Head of caudate nucleus (tissue), 42 donors: ENCODE data around the gene UQCRQ.
"Not testable (repeated sequence)": the region's sequence is repeated elsewhere in the genome, so short reads cannot be mapped to it uniquely, and the experiment has no call there.

Experiments
- DNase-seq, 42 donors: peaks; one replicate each; pipeline versions ENCODE4 v3.0.0 to v3.0.0-alpha.2; 2020 to 2021; ENCODE audit warnings: mixed read lengths in 7 of 42
- intact Hi-C: fragments of 100-400 bp; cut with DNase I; formaldehyde crosslinking; loops from one replicate; pipeline ENCODE4 v1.15.0; 2022

Gene UQCRQ

DNA sequence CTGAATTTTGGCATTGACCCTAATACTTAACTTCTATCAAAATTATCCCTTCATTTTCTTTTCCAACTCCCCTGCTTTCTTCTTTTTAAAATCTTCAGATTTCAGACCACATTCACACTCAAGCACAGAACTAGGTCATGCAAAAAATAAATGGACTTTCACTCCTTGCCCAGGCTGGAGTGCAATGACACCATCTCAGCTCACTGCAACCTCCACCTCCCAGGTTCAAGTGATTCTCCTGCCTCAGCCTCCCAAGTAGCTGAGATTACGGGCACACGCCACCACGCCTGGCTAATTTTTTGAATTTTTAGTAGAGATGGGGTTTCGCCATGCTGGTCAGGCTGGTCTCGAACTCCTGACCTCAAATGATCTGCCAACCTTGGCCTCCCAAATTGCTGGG, 11.4 kb upstream of the UQCRQ start:
- peak in 1 of 42 donors; percentile 3 for DNase-seq
- intact Hi-C loops, result not testable (repeated sequence)

DNA sequence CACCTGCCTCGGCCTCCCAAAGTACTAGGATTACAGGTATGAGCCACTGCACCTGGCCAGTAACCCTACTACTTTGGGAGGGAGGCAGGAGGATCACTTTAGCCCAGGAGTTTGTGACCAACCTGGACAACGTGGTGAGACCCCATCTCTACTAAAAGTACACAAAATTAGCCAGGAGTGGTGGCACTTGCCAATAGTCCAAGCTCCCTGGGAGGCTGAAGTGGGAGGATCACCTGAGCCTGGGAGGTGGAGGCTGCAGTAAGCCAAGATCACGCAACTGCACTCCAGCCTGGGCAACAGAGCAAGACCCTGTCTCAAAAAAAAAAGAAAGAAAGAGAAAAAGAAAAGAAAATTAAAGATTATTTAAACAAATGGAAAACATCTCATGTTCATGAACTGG, 10.4 kb upstream of the UQCRQ start:
- intact Hi-C loops, result no loop called here
- DNase-seq, result peak in 1 of 42 donors; percentile 3

DNA sequence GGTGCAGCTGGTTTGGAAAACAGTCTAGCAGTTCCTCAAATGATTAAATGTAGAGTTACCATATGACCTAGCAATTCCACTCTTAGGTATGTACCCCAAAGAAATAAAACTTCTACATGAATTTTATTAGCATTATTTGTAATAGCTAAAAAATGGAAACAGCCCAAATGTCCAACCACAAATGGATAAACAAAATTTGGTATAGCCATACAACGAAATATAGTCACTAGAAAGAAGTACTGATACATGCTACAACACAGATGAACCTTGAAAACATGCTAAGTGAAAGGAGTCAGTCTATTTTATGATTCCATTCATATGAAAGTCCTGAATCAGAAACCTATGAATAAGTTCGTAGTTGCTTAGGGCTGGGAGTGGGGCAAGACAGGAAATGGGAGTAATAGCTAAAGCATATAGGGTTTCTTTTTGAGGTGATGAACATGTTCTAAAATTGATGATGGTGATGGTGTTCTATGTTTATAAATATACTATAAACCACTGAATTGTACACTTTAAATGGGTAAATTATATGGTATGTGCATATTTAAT, 6.5 kb upstream of the UQCRQ start:
- intact Hi-C loops, result no loop called here
- no peak for DNase-seq

DNA sequence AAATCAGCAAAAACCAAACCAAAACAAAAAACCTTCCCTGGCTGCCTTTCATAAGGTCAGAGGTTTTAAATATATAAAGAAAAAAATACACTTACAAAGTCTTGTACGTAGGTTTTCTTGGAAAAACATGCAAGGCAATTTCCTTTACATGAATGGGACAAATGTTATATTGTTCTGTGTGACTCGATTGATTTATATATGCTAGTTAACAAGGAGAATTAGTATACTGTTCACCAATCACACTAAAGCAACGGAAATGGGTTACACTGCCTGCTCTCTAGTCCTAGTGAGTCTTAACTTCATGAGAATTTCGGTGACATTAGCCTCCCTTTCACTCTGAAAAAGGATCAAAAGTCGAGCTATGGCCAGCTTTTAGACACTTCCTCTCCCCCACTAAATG, 5.7 kb upstream of the UQCRQ start:
- intact Hi-C loops, result no loop called here
- peak in 1 of 42 donors; percentile 7 for DNase-seq

DNA sequence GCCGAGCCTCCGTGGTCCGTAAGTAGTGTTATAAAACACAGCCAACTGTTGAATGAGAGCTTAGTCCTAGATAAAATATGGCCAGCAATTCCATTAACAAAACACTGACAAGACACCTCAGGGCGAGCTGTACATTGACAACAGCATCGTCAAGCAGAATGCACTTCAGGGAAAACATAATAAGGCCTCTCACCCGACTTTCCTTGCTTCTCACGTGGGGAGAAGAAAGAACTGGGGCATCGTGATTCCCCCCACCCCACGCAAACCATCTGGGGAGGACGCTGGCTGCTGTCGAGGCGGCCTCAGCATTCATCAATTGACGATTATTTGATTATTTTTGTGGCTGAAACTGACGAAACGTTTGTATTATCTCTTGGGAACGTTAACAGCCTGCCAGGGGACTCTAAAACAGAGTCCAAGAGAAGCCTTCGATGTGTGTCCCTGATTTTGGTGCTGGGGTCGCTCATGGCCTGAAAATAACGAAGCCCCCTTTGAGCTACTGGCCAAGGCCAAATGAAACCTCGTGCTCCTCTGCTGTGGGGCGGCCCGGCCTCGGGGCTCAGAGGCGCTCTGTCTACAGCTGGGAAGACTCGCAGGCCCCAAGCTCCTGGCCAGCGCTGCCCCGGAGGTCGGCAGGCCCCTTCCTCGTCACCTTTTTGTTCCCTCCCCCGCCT, 637 bp upstream of the UQCRQ start:
- intact Hi-C loops, result loop anchor here (5.0 kb wide), 4 partner anchors 39 to 129 kb away; partner anchors contain the start of genes AFF4 and KIF3A
- DNase-seq, result peak in 3 of 42 donors; percentile 11 to 47 (median 14)

DNA sequence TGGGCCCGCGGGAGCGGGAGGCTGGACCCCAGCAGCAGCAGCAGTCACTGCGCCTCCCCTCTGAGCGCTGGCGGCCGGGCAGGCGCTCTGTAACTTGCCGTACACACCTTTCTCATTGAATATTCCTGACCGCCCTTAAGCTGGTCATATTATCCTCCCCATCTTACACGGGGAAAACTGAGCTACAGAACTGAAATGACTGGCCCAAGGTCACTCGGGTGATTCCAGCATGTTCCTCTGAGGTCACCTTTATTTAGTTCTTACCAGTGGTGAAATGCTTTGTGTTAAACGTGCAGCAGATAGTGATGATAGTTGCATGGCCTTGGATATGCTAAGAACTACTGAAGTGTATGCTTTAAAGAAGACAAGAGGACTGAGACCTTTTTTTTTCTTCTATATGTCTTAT, 607 bp downstream of the UQCRQ start:
- DNase-seq, result peak in 1 of 42 donors; percentile 21
- intact Hi-C loops, result loop anchor here (5.0 kb wide), 4 partner anchors 40 to 130 kb away; partner anchors contain the start of genes AFF4 and KIF3A

DNA sequence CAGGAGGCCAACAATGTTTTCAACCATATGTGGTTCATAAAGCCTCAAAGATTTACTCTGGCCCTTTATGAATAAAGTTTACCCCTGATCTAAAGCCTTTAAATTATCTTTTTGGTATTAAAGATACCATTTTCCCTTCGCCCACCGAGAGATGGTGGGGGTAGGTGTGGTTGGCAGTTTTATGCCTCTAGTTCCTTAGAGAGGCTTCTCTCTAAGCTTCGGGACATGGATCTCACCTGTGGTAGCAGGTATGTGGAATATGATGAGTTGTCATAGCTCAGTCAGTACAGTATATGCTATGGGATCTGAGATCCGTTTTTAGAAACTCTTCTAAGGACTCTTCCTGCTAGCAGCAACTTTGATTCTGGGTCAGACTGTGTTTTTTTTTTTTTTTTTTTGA, 2.3 kb downstream of the UQCRQ start:
- intact Hi-C loops, result loop anchor here (5.0 kb wide), 4 partner anchors 41 to 131 kb away; partner anchors contain the start of genes AFF4 and KIF3A
- DNase-seq, result peak in 1 of 42 donors; percentile 2

DNA sequence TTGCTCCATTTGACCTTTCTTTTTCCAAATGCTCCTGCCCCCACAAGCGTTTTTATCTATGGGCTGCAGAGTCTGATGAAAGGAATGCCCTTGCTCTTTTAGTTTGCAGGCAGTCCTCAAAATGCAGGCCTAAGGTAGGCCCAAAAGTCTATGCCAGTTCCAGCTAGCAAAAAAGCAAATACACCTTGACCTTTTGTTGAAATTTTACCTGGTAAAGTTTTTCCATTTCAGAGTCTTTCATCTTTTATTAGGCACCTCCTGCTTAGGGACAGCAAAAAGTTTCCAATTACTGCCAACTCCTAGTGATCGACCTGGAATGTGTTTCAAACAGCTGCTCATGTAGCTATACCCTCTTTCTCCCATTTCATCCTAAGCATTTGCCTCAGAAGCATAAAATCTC, 4.4 kb downstream of the UQCRQ start:
- intact Hi-C loops, result no loop called here
- DNase-seq, result no peak

DNA sequence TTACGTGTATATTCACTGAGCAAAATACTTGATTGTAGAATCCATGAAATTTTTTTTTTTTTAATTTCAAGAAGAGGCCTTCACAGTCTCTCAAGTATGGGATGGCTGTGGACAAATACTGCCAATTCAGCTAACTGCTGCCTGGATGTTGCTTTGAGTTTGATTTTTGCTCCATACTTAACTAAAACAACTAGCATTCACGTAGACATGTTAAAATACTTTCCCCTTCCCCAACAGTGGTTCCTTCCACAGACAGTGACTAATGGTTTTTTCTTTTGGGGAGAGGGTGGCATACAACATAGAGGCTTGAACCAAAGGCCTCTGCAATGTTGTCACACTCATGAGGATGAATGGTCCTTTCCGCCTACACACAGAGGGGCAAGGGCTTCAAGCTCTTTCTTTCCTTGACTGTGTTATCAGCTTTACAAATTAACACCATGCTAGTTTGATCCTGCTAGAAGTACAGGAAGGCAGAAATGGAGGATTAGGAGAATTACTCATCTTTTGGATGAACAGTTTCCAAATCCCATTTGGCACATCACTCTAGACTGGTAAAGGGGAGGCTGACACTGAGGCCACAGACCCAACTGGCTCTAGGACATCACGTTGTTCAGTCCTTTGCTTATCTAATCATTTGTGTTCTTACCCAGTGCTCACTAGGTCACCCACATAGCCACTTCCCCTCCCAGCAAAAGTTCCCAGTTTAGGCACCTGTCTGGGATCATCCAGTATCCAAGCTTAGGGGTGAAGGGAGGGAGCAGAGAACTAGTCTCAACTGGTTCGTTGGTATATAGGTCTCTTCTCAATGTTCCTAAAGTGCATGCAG, 5.2 kb downstream of the UQCRQ start:
- intact Hi-C loops, result no loop called here
- no peak for DNase-seq

DNA sequence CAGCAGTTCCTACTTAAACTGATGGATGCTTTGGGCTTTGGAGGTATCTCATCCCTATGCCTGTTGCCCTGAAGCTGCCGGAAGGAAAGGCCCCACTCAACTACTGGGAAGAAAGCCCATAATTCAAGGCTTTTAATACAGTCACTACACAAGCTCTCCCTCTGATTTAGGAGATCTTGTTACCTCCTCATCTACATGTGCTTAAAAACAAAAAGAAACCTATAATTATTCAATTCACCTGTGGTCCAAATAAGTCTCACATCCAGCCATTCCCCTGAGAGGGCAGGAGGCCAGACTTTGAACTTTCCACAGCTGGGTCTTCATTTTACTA, 6.3 kb downstream of the UQCRQ start:
- no peak for DNase-seq
- intact Hi-C loops, result no loop called here

DNA sequence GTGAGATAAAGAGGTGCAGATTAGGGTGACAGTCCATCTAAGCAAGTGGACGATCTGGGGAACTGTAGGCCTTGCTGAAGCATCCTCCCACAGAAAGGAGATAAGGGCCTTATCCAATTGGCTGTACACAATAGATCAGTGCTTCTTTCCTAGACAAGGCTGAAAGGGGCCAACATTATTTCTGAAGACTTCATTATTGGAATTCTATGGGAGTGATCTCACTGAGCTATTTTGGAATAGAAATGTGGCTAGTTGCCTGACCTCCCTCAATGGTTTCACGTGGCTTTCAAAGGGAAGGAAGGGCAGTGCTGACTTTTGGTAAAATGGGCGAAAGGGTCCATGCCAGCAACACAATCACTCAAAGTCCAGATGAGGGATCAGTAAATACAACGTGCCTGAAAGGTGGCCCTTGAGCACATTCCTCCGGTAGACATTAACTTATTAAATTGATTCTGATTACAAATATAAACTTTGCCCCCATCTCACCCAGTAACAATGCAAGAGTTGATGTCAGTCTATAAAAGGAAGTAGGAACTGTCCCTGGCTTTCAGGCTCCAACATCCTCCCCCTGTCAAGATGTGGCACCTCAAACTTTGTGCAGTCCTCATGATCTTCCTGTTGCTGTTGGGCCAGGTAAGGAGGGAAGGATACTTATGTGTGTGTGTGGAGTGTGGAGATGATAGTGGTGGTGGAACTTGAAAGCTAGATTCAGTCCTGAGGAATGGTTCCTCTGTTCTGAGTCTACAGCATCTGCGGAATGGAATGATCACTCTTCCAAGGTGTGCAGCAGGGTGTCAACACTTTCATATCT, 6.9 kb downstream of the UQCRQ start, which contains the start of gene LEAP2:
TSS of gene LEAP2 (plus strand) at position 550 of the 811 bp plus-strand sequence. CDS start at position 577, 27 bp downstream.
- intact Hi-C loops, result no loop called here
- DNase-seq, result no peak

DNA sequence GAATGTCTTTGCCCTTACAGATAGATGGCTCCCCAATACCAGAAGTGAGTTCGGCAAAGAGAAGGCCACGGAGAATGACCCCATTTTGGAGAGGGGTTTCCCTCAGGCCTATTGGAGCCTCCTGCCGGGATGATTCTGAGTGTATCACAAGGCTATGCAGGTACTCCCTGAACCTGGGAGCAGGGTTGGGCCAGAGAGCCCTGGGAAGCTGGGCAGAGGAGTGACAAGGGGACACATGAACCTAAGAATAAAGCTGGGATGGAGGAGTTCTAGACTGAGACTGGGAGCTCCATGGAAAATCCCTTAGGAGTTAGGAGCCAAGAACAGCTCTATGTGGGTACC, 7.5 kb downstream of the UQCRQ start:
- intact Hi-C loops, result no loop called here

DNA sequence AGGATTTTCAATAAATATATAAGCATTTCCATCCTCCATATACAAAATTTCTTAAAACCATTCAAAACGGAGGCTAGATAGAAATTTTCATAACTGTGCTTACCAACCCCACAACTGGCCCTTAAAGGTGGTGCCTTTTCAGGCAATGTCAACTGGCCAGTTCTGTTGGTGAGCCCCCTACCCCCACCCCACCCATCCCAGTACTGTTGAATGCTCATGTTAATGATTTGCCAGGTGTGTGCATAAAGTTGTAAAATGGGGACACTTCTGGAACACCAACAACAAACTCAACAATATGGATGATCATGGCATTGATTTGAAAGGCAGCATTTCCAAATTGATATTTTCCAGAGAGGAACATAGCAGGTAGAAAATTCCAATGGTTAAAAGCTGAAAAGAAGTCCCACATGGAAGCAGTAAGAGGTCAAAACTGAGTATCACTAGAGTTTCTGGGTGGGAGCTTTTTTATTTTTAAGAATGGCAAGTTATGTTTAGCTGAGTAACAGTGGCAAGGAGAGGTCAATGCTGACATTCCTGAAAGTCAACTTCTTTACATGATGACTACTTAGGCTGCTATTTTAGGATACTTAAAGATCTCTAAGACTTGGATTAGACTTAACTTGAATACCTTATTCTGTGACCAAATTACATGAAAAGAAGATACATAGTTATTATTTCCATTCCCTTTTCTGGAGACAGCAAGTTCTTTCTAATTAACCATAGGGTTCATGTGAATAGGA, 9.7 kb downstream of the UQCRQ start:
- intact Hi-C loops, result no loop called here
- no peak for DNase-seq

More for the DNA sequence above, 7.5 kb downstream of the UQCRQ start:
- DNase-seq, result no peak

DNA sequence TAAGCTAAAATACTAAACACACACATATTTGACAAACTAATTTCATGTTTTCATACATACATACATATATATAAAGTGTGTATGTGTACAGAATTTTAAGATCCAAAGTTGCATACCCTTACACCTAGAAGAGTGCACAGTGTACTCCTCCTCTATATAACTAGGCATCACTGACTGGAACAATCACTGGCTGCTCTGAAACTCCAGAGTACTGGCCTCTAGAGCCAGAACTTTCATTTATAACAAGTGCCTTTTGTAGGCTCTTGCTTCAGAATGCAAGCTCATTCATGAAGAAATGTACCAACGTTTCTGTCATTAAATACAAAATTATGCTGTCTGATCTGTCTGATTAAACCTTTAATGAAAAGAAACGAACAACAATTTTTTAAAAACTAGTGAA, 11.0 kb downstream of the UQCRQ start:
- intact Hi-C loops, result no loop called here
- DNase-seq, result no peak

DNA sequence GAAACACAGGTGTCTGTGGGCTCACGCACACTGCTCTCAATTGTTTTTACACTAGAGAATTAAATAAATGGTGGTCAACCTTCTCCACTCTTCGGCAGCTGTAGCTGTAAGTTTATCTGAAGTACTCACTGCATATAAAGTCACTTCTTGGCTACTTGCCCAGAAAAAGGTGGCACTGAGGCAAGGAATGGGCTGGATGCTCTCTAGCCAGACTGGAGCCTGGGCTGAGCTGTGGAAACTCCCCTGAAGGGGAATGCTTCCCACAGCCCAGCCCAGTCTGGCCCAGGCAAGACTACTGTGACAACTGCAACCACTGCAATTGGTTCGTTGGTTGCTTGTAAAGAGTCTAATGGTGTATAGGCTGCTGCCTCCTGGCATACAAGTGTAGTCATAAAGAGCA, 11.5 kb downstream of the UQCRQ start:
- intact Hi-C loops, result no loop called here
- peak in 9 of 42 donors; percentile 7 to 51 (median 34) for DNase-seq

DNA sequence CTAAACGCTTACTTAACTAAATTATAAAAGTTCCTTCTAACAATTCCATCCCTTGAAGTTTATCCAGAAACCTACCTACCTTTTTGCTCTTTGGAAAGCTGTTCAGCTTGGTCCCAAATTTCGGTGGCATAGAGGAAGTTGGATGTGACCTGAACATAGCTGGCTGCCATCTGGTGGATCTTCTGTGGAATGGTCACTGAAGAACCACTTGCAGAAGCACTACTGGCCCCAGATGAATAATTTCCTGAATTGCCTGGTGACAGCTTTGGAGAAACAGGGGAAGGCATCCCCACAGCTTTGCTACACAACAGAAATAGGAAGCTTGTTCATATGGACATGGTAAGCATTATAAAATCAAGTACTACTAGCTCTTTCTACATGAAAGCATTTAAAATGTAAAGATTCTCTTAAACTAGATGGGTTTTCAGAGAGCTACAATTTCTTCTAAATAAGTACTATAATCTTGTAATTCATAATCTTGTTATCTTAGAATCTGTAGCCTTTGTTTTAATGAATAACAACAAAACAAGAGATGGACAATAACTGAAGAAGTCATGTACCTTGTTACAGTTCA, 16.9 kb downstream of the UQCRQ start:
- intact Hi-C loops, result loop anchor here (5.0 kb wide), 1 partner anchor 56 kb away; no protein-coding TSS in a partner anchor
- DNase-seq, result peak in 39 of 42 donors; percentile 27 to 87 (median 65)

DNA sequence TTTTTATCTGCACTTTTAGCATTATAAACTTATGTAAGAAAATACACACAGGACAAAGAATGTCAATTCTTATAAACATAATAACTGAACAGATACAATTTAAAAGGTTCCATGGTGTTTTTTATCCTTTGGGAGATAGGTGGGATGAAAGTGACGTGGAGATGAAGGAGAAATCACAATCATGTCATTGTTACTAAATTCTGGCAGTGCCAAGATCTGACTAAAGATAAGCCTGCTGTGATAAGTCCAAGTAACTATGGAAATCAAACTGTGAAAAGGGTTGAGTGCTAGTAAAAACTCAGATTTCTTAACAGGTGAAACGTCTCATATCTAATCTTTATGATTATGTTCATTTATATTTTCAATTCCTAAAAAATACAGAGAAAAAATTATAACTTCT, 18.1 kb downstream of the UQCRQ start:
- DNase-seq, result no peak
- intact Hi-C loops, result loop anchor here (5.0 kb wide), 1 partner anchor 57 kb away; no protein-coding TSS in a partner anchor
